ENCODE results near the gene UGDH. TPM values are rescaled to one million over a fixed set of nuclear protein-coding genes. Genes with fewer than 3 reads are reported as not detected.

Gene UGDH
- total and polyA plus RNA-seq, 2 of the 13 experiments (the other 11 are each of a cell fraction or from before 2014, with no cell fraction given), result 99.0 to 384 TPM

DNA sequence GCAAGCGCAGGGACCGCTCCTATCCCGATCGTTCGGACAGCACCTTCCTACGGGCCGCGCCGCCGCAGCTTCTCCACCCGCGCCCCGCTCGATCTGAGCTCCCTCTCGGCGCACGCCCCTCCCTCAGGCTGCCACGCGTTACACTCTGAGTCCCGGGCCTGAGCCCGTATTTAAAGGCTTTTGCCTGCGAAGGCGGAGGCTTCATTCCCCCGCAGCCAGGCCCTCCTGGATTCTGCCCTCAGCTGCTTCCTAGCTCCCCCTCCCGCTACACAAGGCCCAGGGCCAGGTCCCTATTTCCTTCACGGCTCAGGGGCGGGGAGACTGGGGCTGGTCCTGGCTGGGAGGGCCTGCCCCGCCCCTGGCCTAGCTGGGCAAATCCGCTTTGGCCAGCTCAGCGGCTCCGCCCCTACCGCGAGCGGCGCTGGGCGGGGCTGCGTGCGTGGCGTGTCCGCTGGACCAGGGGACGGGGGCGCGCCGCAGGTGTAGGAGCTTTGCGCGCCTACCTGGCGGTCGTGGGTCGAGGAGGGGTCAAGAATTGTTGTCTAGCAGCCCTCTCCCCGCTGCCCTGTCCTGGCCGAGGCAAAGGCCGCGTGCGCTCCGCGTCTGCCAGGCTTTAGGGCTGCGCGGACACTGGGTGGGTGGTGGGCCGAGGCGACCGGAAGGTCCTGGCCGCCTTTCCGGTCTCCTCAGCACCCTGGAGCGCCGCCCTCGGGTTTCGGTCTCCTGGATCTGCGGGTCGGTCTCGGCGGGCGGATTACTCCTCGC is at the start of gene UGDH (continued):
- TF ChIP-seq, protein P1, sequence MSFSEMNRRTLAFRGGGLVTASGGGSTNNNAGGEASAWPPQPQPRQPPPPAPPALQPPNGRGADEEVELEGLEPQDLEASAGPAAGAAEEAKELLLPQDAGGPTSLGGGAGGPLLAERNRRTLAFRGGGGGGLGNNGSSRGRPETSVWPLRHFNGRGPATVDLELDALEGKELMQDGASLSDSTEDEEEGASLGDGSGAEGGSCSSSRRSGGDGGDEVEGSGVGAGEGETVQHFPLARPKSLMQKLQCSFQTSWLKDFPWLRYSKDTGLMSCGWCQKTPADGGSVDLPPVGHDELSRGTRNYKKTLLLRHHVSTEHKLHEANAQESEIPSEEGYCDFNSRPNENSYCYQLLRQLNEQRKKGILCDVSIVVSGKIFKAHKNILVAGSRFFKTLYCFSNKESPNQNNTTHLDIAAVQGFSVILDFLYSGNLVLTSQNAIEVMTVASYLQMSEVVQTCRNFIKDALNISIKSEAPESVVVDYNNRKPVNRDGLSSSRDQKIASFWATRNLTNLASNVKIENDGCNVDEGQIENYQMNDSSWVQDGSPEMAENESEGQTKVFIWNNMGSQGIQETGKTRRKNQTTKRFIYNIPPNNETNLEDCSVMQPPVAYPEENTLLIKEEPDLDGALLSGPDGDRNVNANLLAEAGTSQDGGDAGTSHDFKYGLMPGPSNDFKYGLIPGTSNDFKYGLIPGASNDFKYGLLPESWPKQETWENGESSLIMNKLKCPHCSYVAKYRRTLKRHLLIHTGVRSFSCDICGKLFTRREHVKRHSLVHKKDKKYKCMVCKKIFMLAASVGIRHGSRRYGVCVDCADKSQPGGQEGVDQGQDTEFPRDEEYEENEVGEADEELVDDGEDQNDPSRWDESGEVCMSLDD (CRISPR knock-in tag; IDR thresholded peaks at IDR 0.05; ENCODE audit: borderline replicate concordance), result peak; percentile 33
- TF ChIP-seq GATAD2A (CRISPR knock-in tag; IDR thresholded peaks at IDR 0.05), result peak; percentile 24
- peak; percentile 95 for TF ChIP-seq DNMT1 (CRISPR knock-in tag; IDR thresholded peaks at IDR 0.05)
- peak; percentile 90 for TF ChIP-seq SRSF1 (optimal IDR thresholded peaks at IDR 0.05; ENCODE audit: low read depth, low read length)
- TF ChIP-seq ZGPAT (CRISPR knock-in tag; IDR thresholded peaks at IDR 0.05), result peak; percentile 89
- no peak; the same call in 1 of the 2 replicates for TF ChIP-seq ZBTB20 (CRISPR knock-in tag; IDR thresholded peaks at IDR 0.05; ENCODE audit: borderline replicate concordance, low read depth)
- TF ChIP-seq MAF1 (CRISPR knock-in tag; IDR thresholded peaks at IDR 0.05; ENCODE audit: borderline replicate concordance), result peak; percentile 76
- TF ChIP-seq TAF1 (CRISPR knock-in tag; IDR thresholded peaks at IDR 0.05), result peak; percentile 96
- peak; percentile 89; the same call in 1 of the 2 replicates for TF ChIP-seq FOXM1 (CRISPR knock-in tag; IDR thresholded peaks at IDR 0.05)
- peak; percentile 59; the same call in 1 of the 2 replicates for TF ChIP-seq THAP7 (CRISPR knock-in tag; IDR thresholded peaks at IDR 0.05)
- peak; percentile 84 for TF ChIP-seq IKZF5 (CRISPR knock-in tag; IDR thresholded peaks at IDR 0.05)
- TF ChIP-seq ZNF615 (CRISPR knock-in tag; IDR thresholded peaks at IDR 0.05; ENCODE audit: borderline replicate concordance), result no peak
- no peak for TF ChIP-seq EZH2 (conservative IDR thresholded peaks at IDR 0.05; ENCODE audit: low read depth, low read length)
- peak; percentile 93 for TF ChIP-seq ZNF607 (CRISPR knock-in tag; IDR thresholded peaks at IDR 0.05; ENCODE audit: borderline replicate concordance)
- peak; percentile 82; the same call in 1 of the 2 replicates for TF ChIP-seq ZNF788 (CRISPR knock-in tag; IDR thresholded peaks at IDR 0.05; ENCODE audit: borderline replicate concordance)
- TF ChIP-seq SSRP1 (CRISPR knock-in tag; IDR thresholded peaks at IDR 0.05), result no peak
- no peak; the same call in 1 of the 2 replicates for TF ChIP-seq ZNF777 (CRISPR knock-in tag; IDR thresholded peaks at IDR 0.05)
- 0 out of 2 replicates have a peak, but pooled peaks have one; percentile 36 for TF ChIP-seq HOXA9 (CRISPR knock-in tag; IDR thresholded peaks at IDR 0.05; ENCODE audit: borderline replicate concordance)
- TF ChIP-seq ZIK1 (CRISPR knock-in tag; IDR thresholded peaks at IDR 0.05; ENCODE audit: borderline replicate concordance, low read depth), result peak; percentile 51; the same call in 1 of the 2 replicates
- peak; percentile 70; the same call in 1 of the 2 replicates for TF ChIP-seq DNMT3B (CRISPR knock-in tag; conservative IDR thresholded peaks at IDR 0.05)
- peak; percentile 78 for TF ChIP-seq ZNF329 (CRISPR knock-in tag; IDR thresholded peaks at IDR 0.05; ENCODE audit: low read depth)
- no peak for TF ChIP-seq HOMEZ (CRISPR knock-in tag; IDR thresholded peaks at IDR 0.05; ENCODE audit: low read depth)
